HepG2 (cell line): ENCODE results near the gene IBA57.

Source experiments
- MAZ ChIP-seq, 2 experiments: sonication (generic) in 1 of 2; formaldehyde crosslinking in 1 of 2; IDR thresholded peaks; 2 replicates each; pipeline versions ENCODE4 v1.5.0 to v1.6.1; 2012 to 2020; ENCODE audit warnings: low read depth in 2 of 2, mild to moderate bottlenecking in 2 of 2, borderline replicate concordance in 1 of 2, improper control_type of control experiment in 1 of 2, low read length in 1 of 2, missing genetic modification reagents in 1 of 2, moderate library complexity in 1 of 2
- POLR2A ChIP-seq, 2 experiments: IDR thresholded peaks; 2 replicates each; pipeline ENCODE4 v1.6.1; 2011; ENCODE audit warnings: low read depth in 2 of 2, low read length in 2 of 2, mild to moderate bottlenecking in 1 of 2, moderate library complexity in 1 of 2; ENCODE audit not compliant: insufficient read depth in 1 of 2
- POLR2AphosphoS5 ChIP-seq: IDR thresholded peaks from 2 replicates; pipeline ENCODE4 v1.6.1; 2012; ENCODE audit warnings: low read depth, low read length
- TF ChIP-seq, protein P1 (sequence below): sonication (generic); formaldehyde crosslinking; IDR thresholded peaks from 2 replicates; pipeline ENCODE4 v1.4.0; 2020; ENCODE audit warnings: missing genetic modification reagents

DNA sequence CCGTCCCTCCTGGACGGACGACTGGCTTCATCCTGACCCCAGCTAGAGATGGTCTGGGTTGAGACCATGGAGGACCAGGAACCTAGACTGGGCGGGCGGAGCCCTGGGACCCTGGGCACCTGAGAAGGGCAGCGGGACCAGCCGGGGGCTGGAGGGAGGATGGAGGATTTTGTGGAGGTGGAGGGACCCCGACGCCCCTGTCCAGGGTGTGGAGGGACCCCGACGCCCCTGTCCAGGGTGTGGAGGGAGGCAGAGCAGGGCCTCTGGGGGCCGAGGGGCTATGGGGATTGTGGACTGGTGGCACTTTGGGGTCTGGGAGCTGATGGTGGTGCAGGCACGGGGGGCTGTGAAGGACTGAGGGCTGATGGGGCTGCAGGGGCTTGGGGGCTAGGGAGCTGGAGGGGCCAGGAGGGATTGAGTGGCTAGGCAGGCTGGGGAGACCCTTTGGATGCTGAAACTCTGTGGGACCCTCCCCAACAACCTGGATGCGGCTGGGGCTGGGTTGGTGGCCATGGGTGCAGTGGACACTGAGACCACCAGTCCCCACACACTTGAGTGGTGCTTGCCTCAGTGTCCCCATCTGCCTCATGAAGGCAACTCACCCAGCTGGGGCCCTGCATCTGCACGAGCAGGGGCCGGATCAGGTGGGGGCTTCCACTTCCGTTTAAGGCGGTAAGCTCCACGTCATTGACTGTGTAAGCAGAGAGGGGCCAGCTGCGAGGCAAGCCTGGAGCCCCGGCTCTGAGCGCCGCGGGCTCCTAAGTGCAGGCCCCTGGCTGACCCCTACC, 8.5 kb upstream of the IBA57 start:
- TF ChIP-seq POLR2AphosphoS5, result no peak
- TF ChIP-seq MAZ (IDR thresholded peaks at IDR 0.05; ENCODE audit: borderline replicate concordance, low read depth, low read length), result no peak
- no peak for TF ChIP-seq MAZ (CRISPR knock-in tag; IDR thresholded peaks at IDR 0.05; ENCODE audit: low read depth)
- TF ChIP-seq, protein P1, sequence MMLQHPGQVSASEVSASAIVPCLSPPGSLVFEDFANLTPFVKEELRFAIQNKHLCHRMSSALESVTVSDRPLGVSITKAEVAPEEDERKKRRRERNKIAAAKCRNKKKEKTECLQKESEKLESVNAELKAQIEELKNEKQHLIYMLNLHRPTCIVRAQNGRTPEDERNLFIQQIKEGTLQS (CRISPR knock-in tag), result no peak
- TF ChIP-seq POLR2A (IDR thresholded peaks at IDR 0.05; ENCODE audit: insufficient read depth in 1 of 2, low read depth in 2 of 2, low read length in 2 of 2), result no peak
